Loucy (cell line): ENCODE results near the gene RSRC1.
A peak's percentile ranks its signal among the peaks of the same experiment; 100 is the strongest.
"Not testable (repeated sequence)": the region's sequence is repeated elsewhere in the genome, so short reads cannot be mapped to it uniquely, and the experiment has no call there.

ENCODE experiments used
- H2AFZ ChIP-seq: fragments of 200-600 bp; sonication (generic); 2 replicates; pipeline ENCODE4 v1.6.0; 2016; ENCODE audit warnings: antibody characterized with exemption, mild to moderate bottlenecking, low read length, moderate library complexity
- H3F3A ChIP-seq: fragments of 200-600 bp; 2 replicates; pipeline ENCODE4 v1.6.0; 2016; ENCODE audit warnings: antibody characterized with exemption, low read depth, mild to moderate bottlenecking
- H3K27me3 ChIP-seq: fragments of 200-600 bp; sonication (generic); 2 replicates; pipeline ENCODE4 v1.6.1; 2014; ENCODE audit warnings: low read length, mild to moderate bottlenecking; ENCODE audit not compliant: insufficient read depth, poor library complexity, severe bottlenecking
- H3K36me3 ChIP-seq: fragments of 200-600 bp; sonication (generic); 2 replicates; pipeline ENCODE4 v1.6.1; 2016; ENCODE audit warnings: low read length; ENCODE audit not compliant: insufficient read depth
- H3K4me1 ChIP-seq: fragments of 200-600 bp; sonication (generic); 2 replicates; pipeline ENCODE4 v1.5.1; 2014; ENCODE audit warnings: low read length, mild to moderate bottlenecking; ENCODE audit not compliant: insufficient read depth, poor library complexity, severe bottlenecking
- H3K4me2 ChIP-seq: fragments of 200-600 bp; sonication (generic); 2 replicates; pipeline ENCODE4 v1.6.0; 2014; ENCODE audit warnings: antibody characterized with exemption, low read length, low read depth, mild to moderate bottlenecking; ENCODE audit not compliant: poor library complexity, severe bottlenecking
- H3K4me3 ChIP-seq: fragments of 200-600 bp; sonication (generic); 2 replicates; pipeline ENCODE4 v1.5.1; 2014; ENCODE audit warnings: low read length, mild to moderate bottlenecking, mixed read lengths; ENCODE audit not compliant: poor library complexity, severe bottlenecking
- H3K79me2 ChIP-seq: fragments of 200-600 bp; sonication (generic); 2 replicates; pipeline ENCODE4 v1.6.1; 2014; ENCODE audit warnings: low read length; ENCODE audit not compliant: insufficient read depth
- H3K9ac ChIP-seq: fragments of 200-600 bp; sonication (generic); 2 replicates; pipeline ENCODE4 v1.6.0; 2014; ENCODE audit warnings: mild to moderate bottlenecking, low read depth, low read length, moderate library complexity; ENCODE audit not compliant: poor library complexity, severe bottlenecking
- H3K9me2 ChIP-seq: fragments of 200-600 bp; sonication (generic); replicated peaks from 2 replicates; pipeline ENCODE4 v1.6.1; 2016; ENCODE audit warnings: low read depth, low read length, mixed read lengths
- H3K9me3 ChIP-seq: fragments of 200-600 bp; sonication (generic); 2 replicates; pipeline ENCODE4 v1.6.1; 2014; ENCODE audit warnings: mild to moderate bottlenecking, antibody characterized with exemption, low read length, low read depth; ENCODE audit not compliant: insufficient read depth
- H4K20me1 ChIP-seq: fragments of 200-600 bp; sonication (generic); 2 replicates; pipeline ENCODE4 v1.6.0; 2014; ENCODE audit warnings: antibody characterized with exemption, low read length, mild to moderate bottlenecking; ENCODE audit not compliant: insufficient read depth, poor library complexity, severe bottlenecking
- CTCF ChIP-seq: fragments of 200-600 bp; sonication (generic); conservative IDR thresholded peaks from 2 replicates; pipeline ENCODE4 v1.5.1; 2014; ENCODE audit warnings: mild to moderate bottlenecking, antibody characterized with exemption, low read length
- EZH2phosphoT487 ChIP-seq: fragments of 200-600 bp; IDR thresholded peaks from 2 replicates; pipeline ENCODE4 v1.6.1; 2018; ENCODE audit warnings: antibody characterized with exemption, mild to moderate bottlenecking, moderate library complexity, borderline replicate concordance

The RSRC1 gene

GRCh38 chr3:158312560-158313141 lies 202.8 kb downstream of the RSRC1 start:
- H3K36me3 ChIP-seq = no peaks in the 10 kb centered on the region
- no peaks in the 10 kb centered on the region for H3F3A ChIP-seq
- no peak overlapping the region for H2AFZ ChIP-seq
- no peaks in the 10 kb centered on the region for H3K4me1 ChIP-seq
- H3K9me3 ChIP-seq = no peaks in the 10 kb centered on the region
- H3K9me2 ChIP-seq = no peaks in the 10 kb centered on the region
- H4K20me1 ChIP-seq = no peaks in the 10 kb centered on the region
- H3K27me3 ChIP-seq = no peaks in the 10 kb centered on the region
- H3K4me3 ChIP-seq = no peak overlapping the region
- H3K79me2 ChIP-seq = no peaks in the 10 kb centered on the region
- TF ChIP-seq CTCF (no peak), EZH2phosphoT487 (no peak)
- no peak overlapping the region for H3K4me2 ChIP-seq
- H3K9ac ChIP-seq = no peak overlapping the region

GRCh38 chr3:158313338-158313927 lies 203.5 kb downstream of the RSRC1 start:
- no peaks in the 10 kb centered on the region for H3K4me1 ChIP-seq
- no peak overlapping the region for H3K4me3 ChIP-seq
- no peak overlapping the region for H3K4me2 ChIP-seq
- no peaks in the 10 kb centered on the region for H3F3A ChIP-seq
- H3K79me2 ChIP-seq = no peaks in the 10 kb centered on the region
- H3K36me3 ChIP-seq = no peaks in the 10 kb centered on the region
- no peak overlapping the region for H3K9ac ChIP-seq
- no peak overlapping the region for H2AFZ ChIP-seq
- H3K9me2 ChIP-seq = no peaks in the 10 kb centered on the region
- no peak for TF ChIP-seq EZH2phosphoT487
- TF ChIP-seq CTCF = peak; percentile 85
- H4K20me1 ChIP-seq = no peaks in the 10 kb centered on the region
- no peaks in the 10 kb centered on the region for H3K27me3 ChIP-seq
- no peaks in the 10 kb centered on the region for H3K9me3 ChIP-seq

GRCh38 chr3:158314426-158315357 lies 204.8 kb downstream of the RSRC1 start:
- no peak overlapping the region for H2AFZ ChIP-seq
- H3K4me1 ChIP-seq = no peaks in the 10 kb centered on the region
- H3K36me3 ChIP-seq = no peaks in the 10 kb centered on the region
- H3K9me3 ChIP-seq = no peaks in the 10 kb centered on the region
- H3K9me2 ChIP-seq = no peaks in the 10 kb centered on the region
- TF ChIP-seq CTCF = no peak
- TF ChIP-seq EZH2phosphoT487 = no peak
- H3K4me2 ChIP-seq = no peak overlapping the region
- H3K4me3 ChIP-seq = no peak overlapping the region
- no peaks in the 10 kb centered on the region for H3F3A ChIP-seq
- no peaks in the 10 kb centered on the region for H3K27me3 ChIP-seq
- H3K79me2 ChIP-seq = no peaks in the 10 kb centered on the region
- H4K20me1 ChIP-seq = no peaks in the 10 kb centered on the region
- H3K9ac ChIP-seq = no peak overlapping the region

- H3K4me3 ChIP-seq, H3F3A ChIP-seq, H3K9me3 ChIP-seq, H3K9me2 ChIP-seq, H3K36me3 ChIP-seq, H3K79me2 ChIP-seq, H2AFZ ChIP-seq, H3K4me1 ChIP-seq, H4K20me1 ChIP-seq, H3K9ac ChIP-seq, H3K27me3 ChIP-seq, H3K4me2 ChIP-seq: not testable (repeated sequence)
Observed at GRCh38 chr3:158329696-158330441, 220.0 kb downstream of the RSRC1 start.
